PFSK-1 (cell line): ENCODE measurements around the gene NR3C2.

Experiments used
- FOXP2 ChIP-seq: optimal IDR thresholded peaks from 2 replicates; pipeline ENCODE3; 2011; ENCODE audit warnings: borderline replicate concordance, control low read depth, inconsistent platforms; ENCODE audit not compliant: insufficient read depth; ENCODE audit errors: extremely low read length, extremely low read depth
- POLR2AphosphoS5 ChIP-seq: IDR thresholded peaks from 2 replicates; pipeline ENCODE4 v1.6.1; 2012; ENCODE audit warnings: low read depth, mild to moderate bottlenecking, control low read depth, low read length, moderate library complexity
- SIN3A ChIP-seq: IDR thresholded peaks from 2 replicates; pipeline ENCODE4 v1.6.1; 2012; ENCODE audit warnings: mild to moderate bottlenecking, low read length, moderate library complexity, borderline replicate concordance; ENCODE audit not compliant: insufficient read depth
- TAF1 ChIP-seq: IDR thresholded peaks from 2 replicates; pipeline ENCODE4 v1.6.1; 2012; ENCODE audit warnings: low read length, control low read depth, borderline replicate concordance; ENCODE audit not compliant: insufficient read depth
- TF ChIP-seq, protein P1 (sequence below), 2 experiments: IDR thresholded peaks; 2 replicates each; pipeline versions ENCODE4 v1.6.1 to v1.8.0; 2011 to 2012; ENCODE audit warnings: low read depth in 2 of 2, low read length in 2 of 2, control low read depth in 1 of 2, inconsistent platforms in 1 of 2, mild to moderate bottlenecking in 1 of 2, moderate library complexity in 1 of 2; ENCODE audit not compliant: insufficient read depth in 1 of 2

DNA sequence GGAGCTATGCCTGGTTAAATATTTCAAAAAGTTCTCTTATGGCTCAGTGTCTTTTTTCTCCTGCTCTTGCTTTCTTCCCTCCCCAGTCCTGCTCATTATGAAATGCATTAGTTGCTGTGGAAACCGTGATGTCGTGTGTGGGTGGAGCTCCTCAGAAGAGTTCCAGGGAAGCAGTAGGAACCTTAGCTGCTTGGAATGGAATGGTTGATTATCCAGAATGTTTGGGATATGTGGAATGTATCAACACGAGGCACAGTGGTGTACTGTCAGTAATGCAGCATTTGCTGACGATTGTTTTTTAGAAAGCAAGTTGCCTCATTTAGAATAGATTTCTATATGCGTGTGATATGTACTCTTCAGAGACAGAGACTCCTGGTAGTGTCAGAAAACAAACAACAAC lies 377.1 kb downstream of the NR3C2 start:
- no peak for TF ChIP-seq POLR2AphosphoS5
- no peak for TF ChIP-seq SIN3A
- no peak for TF ChIP-seq FOXP2
- TF ChIP-seq, protein P1, sequence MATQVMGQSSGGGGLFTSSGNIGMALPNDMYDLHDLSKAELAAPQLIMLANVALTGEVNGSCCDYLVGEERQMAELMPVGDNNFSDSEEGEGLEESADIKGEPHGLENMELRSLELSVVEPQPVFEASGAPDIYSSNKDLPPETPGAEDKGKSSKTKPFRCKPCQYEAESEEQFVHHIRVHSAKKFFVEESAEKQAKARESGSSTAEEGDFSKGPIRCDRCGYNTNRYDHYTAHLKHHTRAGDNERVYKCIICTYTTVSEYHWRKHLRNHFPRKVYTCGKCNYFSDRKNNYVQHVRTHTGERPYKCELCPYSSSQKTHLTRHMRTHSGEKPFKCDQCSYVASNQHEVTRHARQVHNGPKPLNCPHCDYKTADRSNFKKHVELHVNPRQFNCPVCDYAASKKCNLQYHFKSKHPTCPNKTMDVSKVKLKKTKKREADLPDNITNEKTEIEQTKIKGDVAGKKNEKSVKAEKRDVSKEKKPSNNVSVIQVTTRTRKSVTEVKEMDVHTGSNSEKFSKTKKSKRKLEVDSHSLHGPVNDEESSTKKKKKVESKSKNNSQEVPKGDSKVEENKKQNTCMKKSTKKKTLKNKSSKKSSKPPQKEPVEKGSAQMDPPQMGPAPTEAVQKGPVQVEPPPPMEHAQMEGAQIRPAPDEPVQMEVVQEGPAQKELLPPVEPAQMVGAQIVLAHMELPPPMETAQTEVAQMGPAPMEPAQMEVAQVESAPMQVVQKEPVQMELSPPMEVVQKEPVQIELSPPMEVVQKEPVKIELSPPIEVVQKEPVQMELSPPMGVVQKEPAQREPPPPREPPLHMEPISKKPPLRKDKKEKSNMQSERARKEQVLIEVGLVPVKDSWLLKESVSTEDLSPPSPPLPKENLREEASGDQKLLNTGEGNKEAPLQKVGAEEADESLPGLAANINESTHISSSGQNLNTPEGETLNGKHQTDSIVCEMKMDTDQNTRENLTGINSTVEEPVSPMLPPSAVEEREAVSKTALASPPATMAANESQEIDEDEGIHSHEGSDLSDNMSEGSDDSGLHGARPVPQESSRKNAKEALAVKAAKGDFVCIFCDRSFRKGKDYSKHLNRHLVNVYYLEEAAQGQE (IDR thresholded peaks at IDR 0.05; ENCODE audit: insufficient read depth in 1 of 2, low read depth in 2 of 2, low read length in 2 of 2) = no peak
- TF ChIP-seq TAF1 = no peak
